ENCODE results near the gene MCL1. TPM values are rescaled to one million over a fixed set of nuclear protein-coding genes. Genes with fewer than 3 reads are reported as not detected.

The MCL1 gene
- polyA plus RNA-seq, 1 donor (not counting 4 experiments of a cell fraction or from before 2014, with no cell fraction given) = 237 TPM

DNA sequence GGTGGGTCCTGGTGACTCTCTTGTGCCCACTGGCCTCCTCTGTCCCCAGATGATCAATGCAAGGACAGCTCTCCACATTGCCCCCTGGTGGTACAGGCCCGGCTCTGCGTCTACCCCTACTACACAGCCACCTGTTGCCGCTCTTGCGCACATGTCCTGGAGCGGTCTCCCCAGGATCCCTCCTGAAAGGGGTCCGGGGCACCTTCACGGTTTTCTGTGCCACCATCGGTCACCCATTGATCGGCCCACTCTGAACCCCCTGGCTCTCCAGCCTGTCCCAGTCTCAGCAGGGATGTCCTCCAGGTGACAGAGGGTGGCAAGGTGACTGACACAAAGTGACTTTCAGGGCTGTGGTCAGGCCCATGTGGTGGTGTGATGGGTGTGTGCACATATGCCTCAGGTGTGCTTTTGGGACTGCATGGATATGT, 19.4 kb downstream of the MCL1 start:
- Histone ChIP-seq H3K27ac (ENCODE audit: control insufficient read depth, insufficient read depth, low read length) (peak overlapping the region; percentile 99), H3K27me3 (ENCODE audit: control insufficient read depth, extremely low read depth, insufficient read depth, low read length) (no peaks in the 10 kb centered on the region), H3K9ac (ENCODE audit: control insufficient read depth, extremely low read depth, insufficient read depth, low read length) (peak overlapping the region; percentile 99), H3K4me1 (ENCODE audit: control insufficient read depth, extremely low read depth, insufficient read depth, low read length) (peaks cover 43% of the 10 kb centered on the region), H3K9me1 (ENCODE audit: control insufficient read depth, extremely low read depth, insufficient read depth, low read length) (peaks cover 3% of the 10 kb centered on the region), H3K9me3 (ENCODE audit: control insufficient read depth, low read depth, low read length) (no peaks in the 10 kb centered on the region), H3K79me2 (ENCODE audit: control insufficient read depth, insufficient read depth, low read length) (peaks cover 3% of the 10 kb centered on the region), H3K36me3 (ENCODE audit: control insufficient read depth in 2 of 2, extremely low read depth in 1 of 2, insufficient read depth in 2 of 2, low read length in 2 of 2) (peaks cover 0 to 4% of the 10 kb centered on the region in 2 experiments), H4K20me1 (ENCODE audit: control insufficient read depth, extremely low read depth, insufficient read depth, low read length) (no peaks in the 10 kb centered on the region), H3K4me3 (ENCODE audit: control insufficient read depth in 2 of 3, extremely low read depth in 1 of 3, insufficient read depth in 2 of 3, low read depth in 1 of 3, low read length in 3 of 3) (peak overlapping the region in 1 of 3 experiments; percentile 74), H3K4me2 (ENCODE audit: control insufficient read depth, extremely low read depth, insufficient read depth, low read depth, low read length) (peak overlapping the region; percentile 94), H2AFZ (ENCODE audit: control insufficient read depth, low read length) (no peak overlapping the region)
- no peak for TF ChIP-seq EZH2 (IDR thresholded peaks at IDR 0.05; ENCODE audit: low read length)
- TF ChIP-seq, protein P1, sequence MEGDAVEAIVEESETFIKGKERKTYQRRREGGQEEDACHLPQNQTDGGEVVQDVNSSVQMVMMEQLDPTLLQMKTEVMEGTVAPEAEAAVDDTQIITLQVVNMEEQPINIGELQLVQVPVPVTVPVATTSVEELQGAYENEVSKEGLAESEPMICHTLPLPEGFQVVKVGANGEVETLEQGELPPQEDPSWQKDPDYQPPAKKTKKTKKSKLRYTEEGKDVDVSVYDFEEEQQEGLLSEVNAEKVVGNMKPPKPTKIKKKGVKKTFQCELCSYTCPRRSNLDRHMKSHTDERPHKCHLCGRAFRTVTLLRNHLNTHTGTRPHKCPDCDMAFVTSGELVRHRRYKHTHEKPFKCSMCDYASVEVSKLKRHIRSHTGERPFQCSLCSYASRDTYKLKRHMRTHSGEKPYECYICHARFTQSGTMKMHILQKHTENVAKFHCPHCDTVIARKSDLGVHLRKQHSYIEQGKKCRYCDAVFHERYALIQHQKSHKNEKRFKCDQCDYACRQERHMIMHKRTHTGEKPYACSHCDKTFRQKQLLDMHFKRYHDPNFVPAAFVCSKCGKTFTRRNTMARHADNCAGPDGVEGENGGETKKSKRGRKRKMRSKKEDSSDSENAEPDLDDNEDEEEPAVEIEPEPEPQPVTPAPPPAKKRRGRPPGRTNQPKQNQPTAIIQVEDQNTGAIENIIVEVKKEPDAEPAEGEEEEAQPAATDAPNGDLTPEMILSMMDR (optimal IDR thresholded peaks at IDR 0.05 in 1 of 3, IDR thresholded peaks at IDR 0.05 in 1 of 3, conservative IDR thresholded peaks at IDR 0.05 in 1 of 3; ENCODE audit: extremely low read depth in 1 of 3, insufficient read depth in 2 of 3, low read length in 3 of 3) = peak; percentile 93 to 98 (median 96)
- FAIRE-seq (peak; percentile 72), DNase-seq (ENCODE audit: low read depth, low spot score) (no peak)
- dilution Hi-C loops (cut with MboI; ENCODE audit: extremely low pct_ligation_motif_present, low sequenced_read_pairs) = no loop called here

- H3K4me3 ChIP-seq (ENCODE audit: control insufficient read depth in 2 of 3, extremely low read depth in 1 of 3, insufficient read depth in 2 of 3, low read depth in 1 of 3, low read length in 3 of 3) = no peak overlapping the region
- no peaks in the 10 kb centered on the region for H4K20me1 ChIP-seq (ENCODE audit: control insufficient read depth, extremely low read depth, insufficient read depth, low read length)
- no peak overlapping the region for H3K9ac ChIP-seq (ENCODE audit: control insufficient read depth, extremely low read depth, insufficient read depth, low read length)
- no peak overlapping the region for H3K27ac ChIP-seq (ENCODE audit: control insufficient read depth, insufficient read depth, low read length)
- FAIRE-seq (no peak), DNase-seq (ENCODE audit: low read depth, low spot score) (no peak)
- TF ChIP-seq EZH2 (IDR thresholded peaks at IDR 0.05; ENCODE audit: low read length) = no peak
- TF ChIP-seq, protein P1 (optimal IDR thresholded peaks at IDR 0.05 in 1 of 3, IDR thresholded peaks at IDR 0.05 in 1 of 3, conservative IDR thresholded peaks at IDR 0.05 in 1 of 3; ENCODE audit: extremely low read depth in 1 of 3, insufficient read depth in 2 of 3, low read length in 3 of 3) = no peak
- H3K4me1 ChIP-seq (ENCODE audit: control insufficient read depth, extremely low read depth, insufficient read depth, low read length) = peaks cover 39% of the 10 kb centered on the region
- no peak overlapping the region for H2AFZ ChIP-seq (ENCODE audit: control insufficient read depth, low read length)
- peaks cover 3% of the 10 kb centered on the region for H3K9me1 ChIP-seq (ENCODE audit: control insufficient read depth, extremely low read depth, insufficient read depth, low read length)
- dilution Hi-C loops (cut with MboI; ENCODE audit: extremely low pct_ligation_motif_present, low sequenced_read_pairs) = no loop called here
- H3K9me3 ChIP-seq (ENCODE audit: control insufficient read depth, low read depth, low read length) = no peaks in the 10 kb centered on the region
- no peaks in the 10 kb centered on the region for H3K27me3 ChIP-seq (ENCODE audit: control insufficient read depth, extremely low read depth, insufficient read depth, low read length)
- no peak overlapping the region for H3K4me2 ChIP-seq (ENCODE audit: control insufficient read depth, extremely low read depth, insufficient read depth, low read depth, low read length)
- peaks cover 0 to 4% of the 10 kb centered on the region in 2 experiments for H3K36me3 ChIP-seq (ENCODE audit: control insufficient read depth in 2 of 2, extremely low read depth in 1 of 2, insufficient read depth in 2 of 2, low read length in 2 of 2)
- peaks cover 3% of the 10 kb centered on the region for H3K79me2 ChIP-seq (ENCODE audit: control insufficient read depth, insufficient read depth, low read length)
Observed at GRCh38 chr1:150559656-150560010, 19.8 kb downstream of the MCL1 start.
